Testis (tissue), 3 donors: Measurements from ENCODE around the gene NEUROD2. TPM values are rescaled to one million over a fixed set of nuclear protein-coding genes. Genes with fewer than 3 reads are reported as not detected.

ENCODE experiments used
- DNase-seq: peaks from one replicate; pipeline ENCODE4 v3.0.0-alpha.2; 2019
- H3K27ac ChIP-seq, 2 donors: fragments of 200-600 bp; sonication (generic); one replicate each; pipeline ENCODE4 v1.5.1; 2019
- H3K27me3 ChIP-seq: fragments of 200-600 bp; sonication (generic); one replicate; pipeline ENCODE4 v1.5.1; 2019
- H3K36me3 ChIP-seq: fragments of 200-600 bp; sonication (generic); one replicate; pipeline ENCODE4 v1.5.1; 2017; ENCODE audit warnings: low read depth; ENCODE audit errors: missing control alignments
- H3K4me1 ChIP-seq: fragments of 200-600 bp; sonication (generic); one replicate; pipeline ENCODE4 v1.5.1; 2019
- H3K4me3 ChIP-seq, 2 donors: fragments of 200-600 bp; sonication (generic); one replicate each; pipeline ENCODE4 v1.5.1; 2017 to 2019
- H3K9me3 ChIP-seq: fragments of 200-600 bp; sonication (generic); one replicate; pipeline ENCODE4 v1.5.1; 2017
- CTCF ChIP-seq, 3 experiments: fragments of 450-650 bp in 2 of 3; fragments of 200-600 bp in 1 of 3; sonication (generic) in 1 of 3; IDR thresholded peaks; one replicate each; pipeline ENCODE4 v1.5.1; 2016 to 2019; ENCODE audit warnings: antibody characterized with exemption in 3 of 3, mild to moderate bottlenecking in 2 of 3, moderate library complexity in 1 of 3
- POLR2A ChIP-seq: fragments of 450-650 bp; IDR thresholded peaks from one replicate; pipeline ENCODE4 v1.6.1; 2017; ENCODE audit warnings: antibody characterized with exemption, mild to moderate bottlenecking, moderate library complexity
- WGBS, 2 donors: methylation state at CpG; one replicate each; pipeline ENCODE4 v1.1.5; 2018; 5-methylcytosine and 5-hydroxymethylcytosine counted together
- intact Hi-C: fragments of 100-400 bp; cut with DNase I; formaldehyde crosslinking; loops from one replicate; pipeline ENCODE4 v1.15.1; 2023; ENCODE audit warnings: low total_unique reads
- polyA plus RNA-seq: library from polyadenylated mRNA; stranded (reverse); fragments of 350-450 nt; fragmentation: Illumina TruSeq; extraction: RNeasy Lipid Tissue Mini Kit (QIAGEN cat#74804); gene quantifications from one replicate; pipeline ENCODE4 v1.2.3, GENCODE V29; 2014; ENCODE audit warnings: low read depth, low replicate concordance; ENCODE audit not compliant: insufficient read depth
- total RNA-seq, 2 donors: library from RNA; depleted of rRNA; stranded (reverse); fragments of >200 nt; gene quantifications; one replicate each; pipeline ENCODE4 v1.2.3, GENCODE V29; 2016

Gene NEUROD2
- total and polyA plus RNA-seq, 3 donors from 2014 or later = 0.19 TPM; not detected in 2

DNA sequence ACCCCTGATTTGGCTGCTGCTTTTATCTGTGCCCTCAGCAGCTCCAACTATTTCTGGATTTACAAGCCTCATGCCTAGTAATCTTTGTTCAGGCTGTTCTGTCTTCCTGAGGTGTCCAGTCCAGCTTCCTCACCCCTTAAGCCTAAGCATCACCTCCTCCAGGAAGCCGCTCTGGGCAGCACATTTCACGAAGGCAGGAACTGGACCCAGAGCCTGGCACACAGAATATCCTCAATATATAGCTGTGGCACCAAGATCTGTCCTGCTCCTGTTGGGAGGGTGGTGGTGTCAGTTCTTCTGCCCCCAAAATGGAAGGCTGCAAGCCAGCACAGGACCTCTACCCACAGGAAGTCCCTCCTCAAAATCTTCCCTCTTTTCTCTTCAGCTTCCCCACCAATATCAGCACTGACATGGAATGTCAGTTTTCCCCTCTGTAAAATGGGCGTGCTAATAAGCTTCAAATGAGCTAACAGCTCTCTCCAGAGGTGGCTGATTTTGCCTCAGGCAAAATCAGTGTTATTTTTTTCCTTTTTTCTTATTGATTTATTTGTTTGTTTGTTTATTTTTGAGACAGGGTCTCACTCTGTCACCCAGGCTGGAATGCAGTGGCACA is 6.9 kb upstream of the NEUROD2 start:
- DNase-seq = no peak
- TF ChIP-seq POLR2A = no peak
- no peak for TF ChIP-seq CTCF (IDR thresholded peaks at IDR 0.05)
- WGBS, 2 donors = 85 to 95% methylated on average over 3 of the region's 3 CpGs

GRCh38 chr17:39612935-39613464 is 5.3 kb upstream of the NEUROD2 start:
- no peaks in the 10 kb centered on the region for H3K9me3 ChIP-seq
- H3K27me3 ChIP-seq = peaks cover 4% of the 10 kb centered on the region

More for the DNA sequence above, 6.9 kb upstream of the NEUROD2 start:
- H3K27ac ChIP-seq = no peak overlapping the region
- H3K36me3 ChIP-seq = no peaks in the 10 kb centered on the region
- intact Hi-C loops = no loop called here
- H3K4me1 ChIP-seq = no peaks in the 10 kb centered on the region
- no peaks in the 10 kb centered on the region for H3K9me3 ChIP-seq
- H3K27me3 ChIP-seq = no peaks in the 10 kb centered on the region
- no peak overlapping the region for H3K4me3 ChIP-seq

GRCh38 chr17:39612291-39612894 is 4.7 kb upstream of the NEUROD2 start:
- intact Hi-C loops = no loop called here

More at GRCh38 chr17:39612935-39613464, 5.3 kb upstream of the NEUROD2 start:
- intact Hi-C loops = no loop called here
- no peaks in the 10 kb centered on the region for H3K4me1 ChIP-seq
- no peak overlapping the region for H3K27ac ChIP-seq
- no peak overlapping the region for H3K4me3 ChIP-seq
- TF ChIP-seq CTCF (IDR thresholded peaks at IDR 0.05) (no peak), POLR2A (no peak)
- WGBS, 2 donors = 67 to 78% methylated on average over 7 of the region's 7 CpGs
- no peak for DNase-seq
- no peaks in the 10 kb centered on the region for H3K36me3 ChIP-seq

GRCh38 chr17:39611401-39612112 is 3.8 kb upstream of the NEUROD2 start:
- Histone ChIP-seq H3K27me3 (peaks cover 5% of the 10 kb centered on the region), H3K36me3 (no peaks in the 10 kb centered on the region), H3K4me1 (no peaks in the 10 kb centered on the region), H3K4me3 (no peak overlapping the region), H3K9me3 (no peaks in the 10 kb centered on the region), H3K27ac (no peak overlapping the region)
- WGBS, 2 donors = 89 to 90% methylated on average over 9 of the region's 9 CpGs
- no peak for DNase-seq
- intact Hi-C loops = no loop called here
- no peak for TF ChIP-seq POLR2A
- TF ChIP-seq CTCF (IDR thresholded peaks at IDR 0.05) = no peak

More at GRCh38 chr17:39612291-39612894, 4.7 kb upstream of the NEUROD2 start:
- no peaks in the 10 kb centered on the region for H3K9me3 ChIP-seq
- H3K4me1 ChIP-seq = no peaks in the 10 kb centered on the region
- H3K4me3 ChIP-seq = no peak overlapping the region
- no peak for DNase-seq
- WGBS, 2 donors = 27 to 68% methylated on average over 2 to 22 of the region's 22 CpGs
- peaks cover 5% of the 10 kb centered on the region for H3K27me3 ChIP-seq
- no peaks in the 10 kb centered on the region for H3K36me3 ChIP-seq
- TF ChIP-seq CTCF (IDR thresholded peaks at IDR 0.05) = no peak
- TF ChIP-seq POLR2A = no peak
- H3K27ac ChIP-seq = no peak overlapping the region
